Colon (tissue), 2 donors: ENCODE measurements around the gene DCTN2.
"Not testable (repeated sequence)": the region's sequence is repeated elsewhere in the genome, so short reads cannot be mapped to it uniquely, and the experiment has no call there.

Source experiments
- FAIRE-seq: peaks from 2 replicates; lab custom pipeline; 2012; peaks lifted over from hg19 to GRCh38; lab: Jason Lieb, UNC
- donor health status: control.
- donor health status: control.

Gene DCTN2

DNA sequence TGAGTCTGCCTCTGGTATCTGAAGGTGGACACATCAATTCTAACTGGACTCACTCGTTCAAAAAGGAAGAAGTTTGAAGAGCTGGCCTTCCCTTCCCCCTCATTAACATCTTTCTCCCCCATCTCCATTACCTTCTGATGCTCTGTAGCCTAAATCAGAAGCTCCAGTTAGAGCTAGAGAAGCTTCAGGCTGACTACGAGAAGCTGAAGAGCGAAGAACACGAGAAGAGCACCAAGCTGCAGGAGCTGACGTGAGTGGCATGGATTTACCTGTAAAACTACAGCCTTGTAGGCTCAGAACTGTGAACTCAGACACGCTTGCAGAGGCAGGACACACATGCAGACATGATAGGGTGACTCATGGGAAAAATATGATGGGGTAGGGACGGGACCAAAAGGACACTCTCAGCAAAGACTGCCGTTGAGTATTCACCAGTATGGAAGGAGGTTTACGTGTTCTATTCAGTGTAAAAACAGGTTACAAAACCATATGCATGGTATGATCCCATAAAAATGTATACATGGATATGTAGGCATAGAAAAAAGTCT lies 29.7 kb upstream of the DCTN2 start:
- no peak for FAIRE-seq

DNA sequence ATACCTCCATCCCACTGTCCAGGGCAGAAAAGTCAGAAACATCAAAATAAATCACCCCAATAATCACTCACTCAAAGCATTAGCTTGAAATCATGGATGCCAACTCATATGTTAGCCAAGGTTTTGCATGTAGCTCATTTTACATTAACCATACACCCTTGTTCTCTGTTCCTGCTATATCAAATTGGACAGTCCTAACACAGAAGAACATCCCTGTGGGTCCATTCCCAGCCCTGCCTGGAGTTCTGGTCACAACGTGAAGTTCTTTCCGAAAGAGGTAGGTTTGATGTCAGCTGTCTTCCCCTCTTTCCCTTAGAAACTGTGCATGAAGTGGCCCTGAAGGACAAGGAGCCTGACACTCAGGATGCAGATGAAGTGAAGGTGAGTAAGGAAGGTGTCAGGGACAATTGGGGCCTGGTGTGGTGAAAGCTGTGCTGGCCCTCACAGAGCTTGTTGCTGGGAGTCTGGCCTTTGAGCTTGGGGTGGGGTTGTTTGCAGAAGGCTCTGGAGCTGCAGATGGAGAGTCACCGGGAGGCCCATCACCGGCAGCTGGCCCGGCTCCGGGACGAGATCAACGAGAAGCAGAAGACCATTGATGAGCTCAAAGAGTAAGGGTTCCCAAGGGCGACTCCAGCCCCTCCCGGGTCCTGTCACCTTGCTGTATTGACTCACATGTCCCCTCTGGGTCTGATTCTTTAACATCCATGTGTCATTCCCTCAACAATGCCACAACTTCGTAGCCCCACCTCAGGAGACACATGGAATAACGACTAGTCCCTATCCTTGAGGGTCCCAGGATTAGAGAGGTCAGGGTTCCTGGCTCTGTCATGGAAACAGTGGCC lies 29.0 kb upstream of the DCTN2 start:
- FAIRE-seq = no peak

DNA sequence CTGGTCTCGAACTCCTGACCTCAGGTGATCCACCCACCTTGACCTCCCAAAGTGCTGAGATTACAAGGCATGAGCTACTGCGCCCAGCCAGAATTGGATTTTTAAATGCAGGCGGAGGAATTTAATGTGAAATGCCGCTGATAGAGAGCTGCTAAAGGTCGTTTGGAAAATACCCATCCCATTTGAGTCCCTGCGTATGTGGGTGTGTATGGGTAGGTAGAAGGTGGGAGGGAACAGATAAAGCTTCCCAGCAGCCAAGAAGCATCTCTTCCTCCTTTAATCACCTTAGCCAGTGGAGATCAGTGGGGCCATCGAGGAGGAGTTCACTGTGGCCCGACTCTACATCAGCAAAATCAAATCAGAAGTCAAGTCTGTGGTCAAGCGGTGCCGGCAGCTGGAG lies 27.8 kb upstream of the DCTN2 start:
- FAIRE-seq = no peak

DNA sequence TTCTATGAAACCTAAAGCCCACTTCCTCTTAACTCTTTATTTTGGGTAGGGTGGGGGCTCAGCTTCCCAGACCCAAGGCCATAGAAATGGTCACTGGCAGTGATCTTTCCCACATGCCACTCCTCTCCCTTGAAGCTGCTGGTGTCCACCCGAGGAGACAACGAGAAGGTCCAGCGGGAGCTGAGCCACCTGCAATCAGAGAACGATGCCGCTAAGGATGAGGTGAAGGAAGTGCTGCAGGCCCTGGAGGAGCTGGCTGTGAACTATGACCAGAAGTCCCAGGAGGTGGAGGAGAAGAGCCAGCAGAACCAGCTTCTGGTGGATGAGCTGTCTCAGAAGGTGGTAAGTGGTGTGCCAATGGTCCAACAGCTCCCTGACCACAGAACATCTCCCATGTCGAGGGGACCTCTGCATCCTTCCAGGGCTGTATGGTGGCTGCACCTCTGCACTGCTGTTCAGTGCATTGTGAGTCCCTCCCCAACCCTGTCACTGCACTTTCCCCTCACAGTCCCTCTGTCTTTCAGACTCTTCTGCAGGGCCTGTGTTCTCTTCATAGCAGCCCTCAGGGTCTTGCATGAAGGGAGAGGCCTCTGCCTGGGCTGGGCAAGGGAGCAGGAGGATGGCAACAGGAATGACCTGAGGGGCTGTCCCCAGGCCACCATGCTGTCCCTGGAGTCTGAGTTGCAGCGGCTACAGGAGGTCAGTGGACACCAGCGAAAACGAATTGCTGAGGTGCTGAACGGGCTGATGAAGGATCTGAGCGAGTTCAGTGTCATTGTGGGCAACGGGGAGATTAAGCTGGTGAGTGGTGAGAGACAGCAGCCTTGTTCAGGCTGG lies 25.2 kb upstream of the DCTN2 start:
- FAIRE-seq = no peak

DNA sequence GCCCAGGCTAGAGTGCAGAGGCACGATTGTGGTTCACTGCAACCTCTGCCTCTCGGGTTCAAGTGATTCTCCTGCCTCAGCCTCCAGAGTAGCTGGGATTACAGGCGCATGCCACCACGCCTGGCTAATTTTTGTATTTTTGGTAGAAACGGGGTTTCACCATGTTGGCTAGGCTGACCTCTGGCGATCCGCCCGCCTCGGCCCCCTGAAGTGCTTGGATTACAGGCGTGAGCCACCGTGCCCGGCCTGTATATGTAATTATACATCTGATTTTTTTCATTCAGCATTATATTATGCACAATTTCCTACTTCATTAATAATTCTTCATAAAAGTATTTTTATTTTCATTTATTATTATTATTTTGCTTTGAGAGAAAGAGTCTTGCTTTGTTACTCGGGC lies 23.4 kb upstream of the DCTN2 start:
- not testable (repeated sequence) for FAIRE-seq

DNA sequence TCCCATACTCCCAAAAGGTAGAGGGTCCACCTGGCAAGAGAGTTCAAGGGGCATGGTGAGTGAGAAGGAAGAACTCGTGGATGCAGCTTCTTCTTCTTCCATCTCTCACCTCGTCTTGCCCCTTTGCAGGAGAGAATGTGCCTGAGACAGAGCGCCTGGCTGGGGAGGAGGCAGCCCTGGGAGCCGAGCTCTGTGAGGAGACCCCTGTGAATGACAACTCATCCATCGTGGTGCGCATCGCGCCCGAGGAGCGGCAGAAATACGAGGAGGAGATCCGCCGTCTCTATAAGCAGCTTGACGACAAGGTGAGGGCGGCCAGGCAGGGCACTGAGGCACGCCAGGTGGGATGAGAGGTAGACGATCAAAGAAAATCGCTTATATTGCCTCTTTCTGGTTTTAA lies 22.9 kb upstream of the DCTN2 start:
- FAIRE-seq = no peak

DNA sequence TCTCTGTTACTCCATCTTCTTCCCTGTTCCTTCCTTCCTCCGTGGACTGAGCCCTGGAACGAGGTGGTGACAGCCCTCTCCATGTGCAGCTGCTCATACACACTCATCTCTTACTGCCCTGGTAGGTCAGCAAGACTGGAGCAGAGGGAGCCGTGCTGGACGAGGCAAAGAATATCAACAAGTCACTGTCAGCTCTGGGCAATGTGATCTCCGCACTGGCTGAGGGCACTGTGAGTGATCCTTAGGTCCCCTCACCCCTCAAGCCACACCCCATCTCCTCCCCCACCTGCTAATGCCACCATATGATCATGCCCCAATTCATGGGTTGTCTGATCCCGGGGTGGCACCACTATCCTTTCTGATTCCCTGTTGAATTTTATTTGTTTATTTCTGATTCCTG lies 21.8 kb upstream of the DCTN2 start:
- FAIRE-seq = no peak

DNA sequence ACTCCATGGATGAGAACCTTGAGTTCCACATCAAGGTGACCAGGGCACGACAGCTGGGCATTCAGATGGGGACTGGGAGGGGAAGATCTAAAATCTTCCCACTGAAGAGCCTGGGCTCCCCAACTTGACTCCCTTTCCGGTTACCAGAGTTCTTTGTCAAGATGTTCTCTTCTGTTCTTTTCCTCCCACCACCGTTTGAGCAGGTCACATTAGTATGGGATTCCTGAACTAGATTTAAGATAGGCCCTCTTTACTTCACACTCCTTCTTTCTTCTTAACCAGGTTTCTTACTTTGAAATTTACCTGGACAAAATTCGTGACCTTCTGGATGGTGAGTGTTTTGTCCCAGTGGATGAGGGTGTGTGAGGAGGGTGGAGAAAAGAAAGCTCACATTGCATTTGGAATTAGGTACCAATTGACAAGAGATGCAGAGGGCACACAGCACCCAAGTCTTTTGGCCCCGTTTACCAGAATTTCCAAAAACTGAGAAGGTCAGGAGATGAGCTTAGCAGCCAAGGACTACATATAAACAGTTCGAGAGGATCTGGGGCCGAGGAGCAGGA lies 17.3 kb upstream of the DCTN2 start:
- no peak for FAIRE-seq

DNA sequence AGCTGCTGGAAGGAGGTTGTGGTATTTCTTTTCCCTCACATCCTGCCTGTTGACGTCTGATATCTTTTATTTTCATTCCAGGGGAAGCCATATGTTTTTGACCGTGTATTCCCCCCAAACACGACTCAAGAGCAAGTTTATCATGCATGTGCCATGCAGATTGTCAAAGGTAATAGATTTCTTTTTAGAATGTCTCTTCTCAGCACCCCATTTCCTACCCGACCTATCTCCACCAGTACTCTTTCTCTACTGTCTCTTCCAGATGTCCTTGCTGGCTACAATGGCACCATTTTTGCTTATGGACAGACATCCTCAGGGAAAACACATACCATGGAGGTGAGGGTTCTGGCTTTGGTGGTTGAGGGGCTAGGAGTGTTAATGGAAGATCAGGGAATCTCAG lies 16.4 kb upstream of the DCTN2 start:
- FAIRE-seq = no peak

DNA sequence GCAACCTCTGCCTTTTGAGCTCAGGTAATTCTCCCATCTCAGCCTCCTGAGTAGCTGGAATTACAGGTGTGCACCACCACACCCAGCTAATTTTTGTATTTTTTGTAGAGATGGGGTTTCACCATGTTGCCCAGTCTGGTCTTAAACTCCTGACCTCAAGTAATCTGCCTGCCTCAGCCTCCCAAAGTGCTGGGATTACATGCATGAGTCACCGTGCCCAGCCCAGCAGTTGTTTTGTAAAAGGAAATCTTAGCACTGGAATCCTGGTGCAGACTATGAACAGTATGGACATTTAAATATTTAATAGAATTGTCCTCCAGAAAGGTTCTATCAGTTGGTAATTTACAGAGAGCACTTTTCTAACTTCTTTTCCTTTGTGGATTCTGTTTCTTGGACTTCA lies 14.1 kb upstream of the DCTN2 start:
- not testable (repeated sequence) for FAIRE-seq

DNA sequence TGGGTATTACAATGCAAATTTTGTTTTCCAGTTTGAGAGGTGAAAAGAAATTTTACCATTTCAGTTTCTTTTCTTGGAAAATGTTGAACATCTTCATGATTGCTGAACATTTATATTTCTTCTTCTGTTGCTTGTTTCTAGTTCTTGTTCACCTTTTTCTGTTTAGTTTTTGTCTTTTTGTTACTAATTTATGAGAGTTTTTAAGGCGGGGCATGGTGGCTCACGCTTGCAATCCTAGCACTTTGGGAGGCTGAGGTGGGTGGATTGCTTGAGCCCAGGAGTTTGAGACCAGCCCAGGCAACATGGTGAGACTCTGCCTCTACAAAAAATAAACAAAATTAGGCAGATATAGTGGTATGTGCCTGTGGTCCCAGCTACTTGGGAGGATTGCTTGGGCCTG lies 13.5 kb upstream of the DCTN2 start:
- no peak for FAIRE-seq

DNA sequence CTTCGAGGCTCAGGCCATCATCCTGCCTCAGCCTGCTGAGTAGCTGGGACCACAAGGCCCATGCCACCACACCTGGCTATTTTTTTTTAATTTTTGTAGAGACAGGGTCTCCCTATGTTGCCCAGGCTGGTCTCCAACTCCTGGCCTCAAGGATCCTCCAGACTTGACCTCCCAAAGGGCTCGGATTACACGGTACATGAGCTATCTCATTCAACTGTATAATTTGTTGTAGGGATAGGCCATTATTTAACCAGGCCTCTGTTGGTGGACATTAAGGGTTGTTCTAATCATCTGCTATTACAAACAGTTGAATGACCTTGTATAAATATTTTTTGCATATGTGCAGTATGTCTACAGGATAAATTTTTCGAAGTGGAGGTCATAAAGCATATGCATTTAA lies 11.9 kb upstream of the DCTN2 start:
- no peak for FAIRE-seq

DNA sequence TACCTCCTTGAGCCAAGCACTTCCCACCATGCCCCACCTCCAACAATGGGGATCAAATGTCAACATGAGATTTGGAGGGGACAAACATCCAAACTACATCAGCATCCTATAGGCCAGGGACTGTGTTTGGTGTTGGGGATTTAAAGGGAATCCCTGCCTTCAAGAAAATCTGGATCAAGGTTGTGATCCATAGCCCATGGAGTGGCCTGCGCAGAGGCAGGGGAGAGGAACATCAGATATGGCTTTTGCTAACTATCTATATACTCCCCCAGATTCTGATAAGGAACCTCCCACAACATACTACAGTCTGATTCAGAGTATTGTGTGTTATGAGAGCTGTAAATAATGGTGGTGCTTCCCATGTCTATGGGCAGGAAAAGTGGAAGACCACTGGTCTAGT lies 7.9 kb upstream of the DCTN2 start:
- FAIRE-seq = no peak

DNA sequence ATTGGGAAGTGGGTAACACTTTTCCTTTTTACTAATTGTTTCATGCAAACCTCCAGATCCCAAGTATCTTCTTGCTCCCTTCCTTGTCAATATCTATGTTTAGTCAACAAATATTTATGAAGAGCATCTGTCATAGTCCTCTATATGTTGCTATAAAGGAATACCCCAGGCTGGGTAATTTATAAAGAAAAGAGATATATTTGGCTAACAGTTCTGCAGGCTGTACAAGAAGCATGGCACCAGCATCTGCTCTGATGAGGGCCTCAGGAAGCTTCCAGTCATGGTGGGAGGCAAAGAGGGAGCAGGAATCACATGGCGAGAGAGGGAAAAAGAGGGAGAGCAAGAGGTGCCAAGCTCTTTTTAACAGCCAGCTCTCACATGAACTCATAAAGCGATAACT lies 7.5 kb upstream of the DCTN2 start:
- no peak for FAIRE-seq

DNA sequence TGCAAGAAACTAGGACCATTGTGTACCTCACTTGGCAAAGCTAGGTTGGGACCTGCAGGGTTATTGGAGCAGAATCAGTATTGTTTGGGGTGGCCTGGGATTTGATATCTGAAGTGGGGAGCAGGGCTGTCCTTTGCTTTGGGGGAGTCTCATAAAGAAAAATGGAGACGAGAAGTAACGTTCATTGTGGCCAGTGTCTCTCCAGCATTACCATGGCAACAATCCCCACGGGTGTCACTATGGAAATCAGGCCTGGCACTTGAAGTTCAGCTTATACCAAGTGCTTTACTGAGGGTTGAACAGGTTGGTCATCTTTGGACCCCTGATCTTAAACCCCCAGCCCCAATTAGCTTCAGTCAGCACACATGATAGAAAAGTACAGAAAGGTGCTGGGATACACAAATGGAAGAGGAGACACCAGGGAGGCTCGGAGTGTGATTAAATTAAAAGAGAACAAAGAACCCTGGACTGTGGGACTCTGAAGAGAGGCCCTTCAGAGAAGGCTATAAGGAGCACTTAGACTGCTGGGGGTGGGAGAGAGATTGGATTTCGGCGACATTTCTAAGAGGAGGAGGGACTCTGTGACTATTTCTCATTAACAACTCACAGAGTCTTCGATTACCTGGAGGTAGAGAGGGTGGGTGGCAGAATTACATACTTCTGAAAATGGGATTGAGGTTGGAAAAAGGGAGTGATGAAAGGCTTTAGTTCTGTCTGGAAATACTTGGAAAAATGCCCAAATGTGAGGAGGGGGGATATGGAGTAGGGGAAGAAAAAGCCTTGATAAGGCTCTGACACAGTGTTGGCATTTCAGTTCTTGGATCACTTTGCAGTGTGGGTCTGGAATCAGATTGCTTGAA lies 6.6 kb upstream of the DCTN2 start:
- FAIRE-seq = no peak

DNA sequence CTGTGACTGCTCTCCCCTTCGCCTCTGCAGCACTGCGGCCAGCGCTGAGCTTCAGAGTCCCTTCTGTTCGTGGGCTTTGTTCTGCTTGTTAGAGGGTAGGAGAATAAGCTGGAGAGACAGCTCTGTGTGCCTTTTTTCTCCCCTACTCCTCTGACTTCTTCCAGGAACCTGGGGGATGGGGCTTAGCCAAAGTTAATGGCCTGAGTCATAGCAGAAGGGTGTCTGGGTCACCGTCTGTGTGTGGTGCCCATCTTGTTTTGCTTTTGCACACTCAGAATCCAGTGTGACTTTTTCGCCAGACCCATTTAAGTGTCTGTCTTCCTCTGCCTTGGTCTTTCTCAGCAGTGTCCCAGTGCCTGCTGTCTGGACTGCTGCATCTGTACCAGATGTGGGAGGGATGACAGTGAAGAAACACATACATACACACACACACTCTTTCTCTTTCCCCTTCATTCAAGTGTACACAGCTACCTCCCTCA lies 5.9 kb upstream of the DCTN2 start:
- FAIRE-seq = no peak

DNA sequence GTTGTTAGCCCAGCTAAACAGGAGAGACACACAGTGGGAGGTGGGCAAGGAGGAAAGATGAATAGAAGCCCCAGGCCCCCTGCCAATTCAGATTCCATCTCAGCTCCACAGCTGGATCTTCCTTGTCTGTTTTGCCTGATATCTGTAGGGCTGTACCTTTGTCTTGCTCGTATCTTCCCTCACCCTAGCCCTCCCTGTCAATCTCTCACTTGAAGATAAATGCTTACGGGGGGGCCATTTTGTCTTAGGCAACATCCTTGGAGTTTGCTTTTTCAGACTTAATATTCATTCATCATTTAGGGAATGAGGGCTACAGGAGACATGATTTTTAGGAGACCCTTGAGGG lies 5.3 kb upstream of the DCTN2 start:
- no peak for FAIRE-seq

DNA sequence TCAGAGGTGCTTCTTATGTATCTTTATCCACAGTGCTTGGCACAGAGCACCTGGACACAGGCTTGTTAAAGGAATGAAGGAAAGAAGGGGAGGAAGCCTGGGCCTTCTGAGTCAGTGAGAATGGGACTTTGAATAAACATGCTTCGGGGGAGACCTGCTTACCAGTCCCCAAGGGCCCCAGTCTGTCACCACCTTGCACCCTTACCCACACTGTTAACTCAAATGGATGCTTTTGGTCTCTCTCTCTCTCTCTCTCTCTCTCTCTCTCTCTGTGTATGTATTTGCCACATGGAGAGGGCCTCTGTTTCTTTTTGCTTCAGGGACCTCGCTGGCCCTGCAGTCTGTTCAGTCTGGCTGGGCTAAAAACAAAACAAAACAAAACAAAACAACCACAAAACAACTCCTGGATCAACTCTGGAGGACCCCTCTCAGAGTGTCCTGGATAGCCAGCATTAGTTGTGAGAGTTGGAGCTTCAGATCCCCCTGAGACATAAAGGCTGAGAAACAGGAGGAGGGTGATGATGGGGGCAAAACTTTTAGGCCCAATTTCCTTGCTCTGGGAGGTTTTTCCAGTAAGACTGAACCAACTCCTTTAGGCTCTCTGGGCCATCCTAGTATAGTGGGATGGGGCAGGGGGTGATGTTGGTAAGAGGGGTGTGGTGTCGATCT lies 4.8 kb upstream of the DCTN2 start:
- no peak for FAIRE-seq

DNA sequence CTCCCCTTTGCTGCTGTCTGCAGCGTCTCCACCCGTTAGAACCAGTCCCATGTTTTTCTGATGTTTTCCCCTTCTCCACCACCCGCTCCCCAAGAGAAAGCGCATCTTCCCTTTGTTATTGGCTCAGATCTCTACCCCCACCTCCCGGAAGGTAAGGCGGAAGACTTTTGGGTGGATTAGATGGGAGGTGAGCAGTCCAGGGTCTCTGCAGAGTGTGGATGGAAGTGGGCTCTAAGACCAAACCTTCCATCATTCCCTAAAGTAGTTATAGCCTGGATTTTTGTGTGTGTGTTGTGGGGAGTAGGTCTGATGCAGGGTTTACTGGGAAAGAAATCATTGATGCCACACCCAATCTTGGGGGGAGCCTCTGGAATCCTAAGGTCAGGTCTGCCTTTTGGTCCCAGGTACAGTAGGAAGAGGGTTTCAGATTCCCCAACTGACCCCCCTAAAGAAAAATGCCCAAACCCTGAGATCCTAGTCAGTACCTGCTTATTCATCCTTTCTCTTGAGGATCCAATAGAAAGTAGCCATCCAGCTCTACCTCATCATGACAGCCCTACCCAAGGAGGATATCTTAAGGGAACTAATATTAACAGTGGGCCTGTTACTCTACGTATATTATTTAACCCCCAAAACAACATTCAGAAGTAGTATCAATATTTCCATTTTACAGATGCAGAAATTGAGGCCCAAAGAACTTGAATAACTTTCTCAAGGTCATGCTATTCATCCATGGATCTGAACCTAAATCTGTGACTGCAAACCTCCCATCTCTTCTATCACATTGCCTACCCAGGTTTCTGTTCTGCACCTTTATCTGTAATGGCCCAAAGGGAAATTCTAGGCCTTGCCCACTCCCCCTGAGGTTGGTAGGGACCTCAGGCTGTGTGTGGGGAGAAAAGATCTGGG lies 3.9 kb upstream of the DCTN2 start:
- no peak for FAIRE-seq

DNA sequence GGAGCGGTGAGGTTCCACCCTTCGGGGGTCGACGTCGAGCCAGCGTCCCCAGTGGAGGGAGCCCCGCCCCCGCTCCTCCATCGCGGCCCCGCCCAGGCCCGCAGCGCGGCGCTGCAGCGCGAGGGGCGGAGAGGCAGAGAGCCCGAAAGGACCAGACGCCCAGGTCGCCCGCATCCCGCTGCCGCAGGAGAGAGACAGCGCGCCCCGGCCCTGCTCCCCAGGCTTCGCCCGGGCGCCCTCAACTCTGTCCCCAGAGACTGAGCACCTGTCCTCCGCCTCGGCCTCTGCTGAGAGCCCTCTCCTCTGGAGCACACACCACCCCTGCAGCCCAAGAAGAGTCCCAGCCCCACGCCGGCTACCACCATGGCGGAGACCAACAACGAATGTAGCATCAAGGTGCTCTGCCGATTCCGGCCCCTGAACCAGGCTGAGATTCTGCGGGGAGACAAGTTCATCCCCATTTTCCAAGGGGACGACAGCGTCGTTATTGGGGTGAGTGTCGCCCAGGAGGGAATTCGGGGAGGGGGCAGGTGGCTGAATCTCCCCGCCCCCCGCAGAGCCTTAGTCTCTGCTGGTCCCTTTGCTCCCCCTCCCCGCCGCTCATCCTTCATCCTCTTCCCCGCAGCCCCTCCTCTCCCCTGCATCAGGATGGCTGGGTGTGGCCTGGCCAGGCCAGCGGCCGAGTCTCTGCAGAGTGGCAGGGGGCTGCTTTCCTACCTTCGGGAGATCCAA lies 3.1 kb upstream of the DCTN2 start, which contains the start of gene KIF5A:
Gene KIF5A (plus strand): TSS at position 136 of the 732 bp plus-strand sequence. CDS start 228 bp downstream, at position 364.
- FAIRE-seq = no peak
